RPMI8226 (cell line): Measurements from ENCODE around the gene C1QTNF1.
"Not testable (repeated sequence)": the region's sequence is repeated elsewhere in the genome, so short reads cannot be mapped to it uniquely, and the experiment has no call there.

ENCODE experiments used
- DNase-seq: peaks from one replicate; pipeline ENCODE4 v3.0.0-alpha.2; 2015

The C1QTNF1 gene

GRCh38 chr17:79026376-79027273, 2.7 kb downstream of the C1QTNF1 start:
- DNase-seq, result no peak

- no peak for DNase-seq
These were observed 3.4 kb downstream of the C1QTNF1 start for GRCh38 chr17:79027274-79027924.

GRCh38 chr17:79027925-79028491, 4.0 kb downstream of the C1QTNF1 start:
- DNase-seq, result peak; percentile 32

GRCh38 chr17:79028496-79029326, 4.7 kb downstream of the C1QTNF1 start:
- peak; percentile 15 for DNase-seq

- DNase-seq, result no peak
These were observed 5.5 kb downstream of the C1QTNF1 start for GRCh38 chr17:79029327-79030009.

GRCh38 chr17:79030636-79031035, 6.7 kb downstream of the C1QTNF1 start:
- DNase-seq, result not testable (repeated sequence)

- no peak for DNase-seq
These were observed 8.3 kb downstream of the C1QTNF1 start for GRCh38 chr17:79031996-79032875.

GRCh38 chr17:79033046-79033616, 9.2 kb downstream of the C1QTNF1 start:
- DNase-seq, result peak; percentile 30

GRCh38 chr17:79033741-79034501, 10.0 kb downstream of the C1QTNF1 start:
- no peak for DNase-seq

- DNase-seq, result no peak
These were observed 11.0 kb downstream of the C1QTNF1 start for GRCh38 chr17:79034931-79035485.

GRCh38 chr17:79035686-79036085, 11.7 kb downstream of the C1QTNF1 start:
- DNase-seq, result no peak

- no peak for DNase-seq
These were observed 12.2 kb downstream of the C1QTNF1 start for GRCh38 chr17:79036181-79036580.

- DNase-seq, result no peak
These were observed 12.6 kb downstream of the C1QTNF1 start for GRCh38 chr17:79036596-79036995.

- DNase-seq, result no peak
These were observed 14.7 kb downstream of the C1QTNF1 start for GRCh38 chr17:79038545-79039135.

GRCh38 chr17:79039171-79039570, 15.2 kb downstream of the C1QTNF1 start:
- DNase-seq, result no peak

- DNase-seq, result no peak
These were observed 15.9 kb downstream of the C1QTNF1 start for GRCh38 chr17:79039886-79040285.

- DNase-seq, result no peak
These were observed 17.1 kb downstream of the C1QTNF1 start for GRCh38 chr17:79041041-79041570.

- no peak for DNase-seq
These were observed 17.9 kb downstream of the C1QTNF1 start for GRCh38 chr17:79041723-79042420.
